Transverse colon (tissue), 4 donors: ENCODE results near the gene FLVCR1. TPM values are rescaled to one million over a fixed set of nuclear protein-coding genes. Genes with fewer than 3 reads are reported as not detected.

Experiments used
- DNase-seq: peaks from one replicate; pipeline ENCODE4 v3.0.0-alpha.2; 2019
- H3K27ac ChIP-seq, 4 donors: fragments of 200-600 bp; sonication (generic); 2 replicates each; pipeline ENCODE4 v1.5.1; 2016 to 2018; ENCODE audit warnings: inconsistent platforms in 4 of 4
- H3K27me3 ChIP-seq: fragments of 200-600 bp; sonication (generic); 2 replicates; pipeline ENCODE4 v1.5.1; 2017; ENCODE audit warnings: inconsistent platforms
- H3K36me3 ChIP-seq, 4 donors: fragments of 200-600 bp; sonication (generic); 2 replicates each; pipeline ENCODE4 v1.5.1; 2017 to 2019; ENCODE audit warnings: inconsistent platforms in 4 of 4
- H3K4me1 ChIP-seq, 4 donors: fragments of 200-600 bp; sonication (generic); 2 replicates each; pipeline ENCODE4 v1.5.1; 2017 to 2020; ENCODE audit warnings: inconsistent platforms in 4 of 4
- H3K4me3 ChIP-seq, 4 donors: fragments of 200-600 bp; sonication (generic); 1 replicate in 1 of 4; 2 replicates in 3 of 4; pipeline versions ENCODE4 v1.5.1 to v1.6.1; 2017 to 2019; ENCODE audit warnings: inconsistent platforms in 4 of 4
- H3K9me3 ChIP-seq, 2 donors: fragments of 200-600 bp; sonication (generic); 2 replicates each; pipeline ENCODE4 v1.5.1; 2017 to 2019; ENCODE audit warnings: inconsistent platforms in 2 of 2
- CTCF ChIP-seq, 5 experiments: fragments of 200-600 bp in 3 of 5; fragments of 450-650 bp in 2 of 5; sonication (generic) in 3 of 5; IDR thresholded peaks; 1 replicate in 2 of 5; 2 replicates in 3 of 5; pipeline ENCODE4 v1.5.1; 2016 to 2017; ENCODE audit warnings: antibody characterized with exemption in 5 of 5, inconsistent platforms in 3 of 5, mild to moderate bottlenecking in 2 of 5, moderate library complexity in 1 of 5
- EP300 ChIP-seq: sonication (generic); formaldehyde crosslinking; IDR thresholded peaks from one replicate; pipeline ENCODE4 v1.6.1; 2017; ENCODE audit warnings: antibody characterized with exemption, low read depth
- POLR2A ChIP-seq: fragments of 450-650 bp; IDR thresholded peaks from one replicate; pipeline ENCODE4 v1.6.1; 2016; ENCODE audit warnings: antibody characterized with exemption, mild to moderate bottlenecking, moderate library complexity
- POLR2AphosphoS5 ChIP-seq, 3 donors: sonication (generic); formaldehyde crosslinking; IDR thresholded peaks; one replicate each; pipeline ENCODE4 v1.6.1; 2016; ENCODE audit warnings: antibody characterized with exemption in 3 of 3
- WGBS, 2 donors: methylation state at CpG; one replicate each; pipeline ENCODE4 v1.1.5; 2018; ENCODE audit warnings: low coverage in 1 of 2; 5-methylcytosine and 5-hydroxymethylcytosine counted together
- in situ Hi-C, 4 donors: fragments of 200-750 bp; cut with MboI; loops; one replicate each; pipeline versions ENCODE4 v1.15.0 to v1.15.1; 2017; ENCODE audit warnings: low sequenced_read_pairs in 3 of 4, low pct_ligation_motif_present in 1 of 4, low pct_unique_long_range_greater_than_20kb in 1 of 4
- intact Hi-C: fragments of 100-400 bp; cut with DNase I; formaldehyde crosslinking; loops from one replicate; pipeline ENCODE4 v1.15.1; 2023; ENCODE audit warnings: low total_unique reads
- total RNA-seq, 4 donors: library from RNA; depleted of rRNA; stranded (reverse); fragments of >200 nt; gene quantifications; one replicate each; pipeline ENCODE4 v1.1.0, GENCODE V29; 2016

Gene FLVCR1
- total RNA-seq, 4 donors from 2014 or later, result 13.2 to 21.3 (median 17.3) TPM

- intact Hi-C loops, result no loop called here
These were observed 63.9 kb downstream of the FLVCR1 start for GRCh38 chr1:212922016-212922415.

GRCh38 chr1:212926372-212926771 is 68.3 kb downstream of the FLVCR1 start:
- TF ChIP-seq EP300 (no peak), CTCF (IDR thresholded peaks at IDR 0.05) (no peak), POLR2AphosphoS5 (IDR thresholded peaks at IDR 0.05) (no peak), POLR2A (no peak)
- Histone ChIP-seq H3K4me1 (peaks cover 0 to 2% (median 0%) of the 10 kb centered on the region in 4 donors), H3K27ac (no peak overlapping the region), H3K27me3 (no peaks in the 10 kb centered on the region), H3K9me3 (no peaks in the 10 kb centered on the region), H3K4me3 (no peak overlapping the region), H3K36me3 (no peaks in the 10 kb centered on the region)
- DNase-seq, result no peak
- 84 to 88% methylated on average over 3 to 6 of the region's 6 CpGs for WGBS, 2 donors
- intact Hi-C loops, result no loop called here
- in situ Hi-C loops, result no loop called here

More at GRCh38 chr1:212922016-212922415, 63.9 kb downstream of the FLVCR1 start:
- H3K9me3 ChIP-seq, result no peaks in the 10 kb centered on the region
- H3K27ac ChIP-seq, result no peak overlapping the region
- no peaks in the 10 kb centered on the region for H3K36me3 ChIP-seq
- no peak overlapping the region for H3K4me3 ChIP-seq
- H3K27me3 ChIP-seq, result no peaks in the 10 kb centered on the region
- DNase-seq, result no peak
- TF ChIP-seq POLR2AphosphoS5 (IDR thresholded peaks at IDR 0.05) (no peak), CTCF (IDR thresholded peaks at IDR 0.05) (no peak), POLR2A (no peak), EP300 (no peak)
- 76 to 100% methylated on average over 3 to 4 of the region's 5 CpGs for WGBS, 2 donors
- peaks cover 0 to under 1% (median 0%) of the 10 kb centered on the region in 4 donors for H3K4me1 ChIP-seq
- in situ Hi-C loops, result no loop called here

GRCh38 chr1:212928323-212929291 is 70.5 kb downstream of the FLVCR1 start:
- WGBS, 2 donors, result 53 to 55% methylated on average over 3 to 10 of the region's 10 CpGs
- no peaks in the 10 kb centered on the region for H3K27me3 ChIP-seq
- TF ChIP-seq EP300 (no peak), POLR2A (no peak), CTCF (IDR thresholded peaks at IDR 0.05) (no peak), POLR2AphosphoS5 (IDR thresholded peaks at IDR 0.05) (no peak)
- H3K4me1 ChIP-seq, result peaks cover 0 to 2% (median 0%) of the 10 kb centered on the region in 4 donors
- H3K27ac ChIP-seq, result no peak overlapping the region
- in situ Hi-C loops, result no loop called here
- H3K4me3 ChIP-seq, result no peak overlapping the region
- H3K9me3 ChIP-seq, result no peaks in the 10 kb centered on the region
- DNase-seq, result no peak
- no peaks in the 10 kb centered on the region for H3K36me3 ChIP-seq
- intact Hi-C loops, result no loop called here

GRCh38 chr1:212930986-212931678 is 73.1 kb downstream of the FLVCR1 start:
- no peak overlapping the region for H3K4me3 ChIP-seq
- H3K27ac ChIP-seq, result no peak overlapping the region
- no peaks in the 10 kb centered on the region for H3K36me3 ChIP-seq
- no peak for DNase-seq
- TF ChIP-seq EP300, result no peak
- TF ChIP-seq POLR2AphosphoS5 (IDR thresholded peaks at IDR 0.05), result no peak
- TF ChIP-seq CTCF (IDR thresholded peaks at IDR 0.05), result no peak
- no peak for TF ChIP-seq POLR2A
- intact Hi-C loops (no loop called here), in situ Hi-C loops (no loop called here)
- H3K9me3 ChIP-seq, result no peaks in the 10 kb centered on the region
- H3K4me1 ChIP-seq, result peaks cover 0 to 2% (median 0%) of the 10 kb centered on the region in 4 donors
- 69 to 76% methylated on average over 8 to 10 of the region's 10 CpGs for WGBS, 2 donors
- no peaks in the 10 kb centered on the region for H3K27me3 ChIP-seq
